MCF 10A (cell line): ENCODE results near the gene WDR45. TPM values are rescaled to one million over a fixed set of nuclear protein-coding genes. Genes with fewer than 3 reads are reported as not detected.
"Not testable (repeated sequence)": the region's sequence is repeated elsewhere in the genome, so short reads cannot be mapped to it uniquely, and the experiment has no call there.

Experiments used
- Bru-seq: library from RNA; stranded (reverse); fragments of 400-500 nt; gene quantifications from one replicate; lab custom pipeline; 2021; lab: Mats Ljungman, UMichigan
- BruChase-seq, 2 experiments: library from RNA; stranded (reverse); fragments of 400-500 nt; gene quantifications; one replicate each; lab custom pipeline; 2021; lab: Mats Ljungman, UMichigan
- BruUV-seq: library from RNA; stranded (reverse); fragments of 400-500 nt; replicated peaks from 2 replicates; lab custom pipeline; 2021; lab: Mats Ljungman, UMichigan
- CTCF ChIA-PET: fragments of 300-600 bp; sonication (Branson Sonifier 250); formaldehyde crosslinking; extraction: SDS; loops from one replicate; lab custom pipeline; 2021; ENCODE audit warnings: antibody characterized with exemption, inconsistent platforms; lab: Yijun Ruan, JAX
- POLR2A ChIA-PET: fragments of 300-600, 350-650 bp; sonication (Branson Sonifier 250); formaldehyde crosslinking; extraction: SDS; loops from one replicate; lab custom pipeline; 2020; ENCODE audit warnings: antibody characterized with exemption, inconsistent platforms; lab: Yijun Ruan, JAX
- DNase-seq: peaks from one replicate; pipeline ENCODE4 v3.0.0-alpha.2; 2018; ENCODE audit not compliant: unreplicated experiment
- H3K27ac Mint-ChIP-seq: one replicate; pipeline ENCODE4 v1.8.0; 2022; ENCODE audit warnings: mild to moderate bottlenecking, low read depth, mixed read lengths; ENCODE audit not compliant: unreplicated experiment
- H3K27me3 Mint-ChIP-seq: one replicate; pipeline ENCODE4 v1.8.0; 2022; ENCODE audit warnings: mixed read lengths; ENCODE audit not compliant: insufficient read depth, unreplicated experiment
- H3K36me3 Mint-ChIP-seq: one replicate; pipeline ENCODE4 v1.8.0; 2022; ENCODE audit warnings: mild to moderate bottlenecking, moderate library complexity, mixed read lengths; ENCODE audit not compliant: insufficient read depth, unreplicated experiment
- H3K4me1 Mint-ChIP-seq: one replicate; pipeline ENCODE4 v1.8.0; 2022; ENCODE audit warnings: mixed read lengths; ENCODE audit not compliant: insufficient read depth, unreplicated experiment
- H3K4me3 Mint-ChIP-seq: one replicate; pipeline ENCODE4 v1.8.0; 2022; ENCODE audit warnings: mild to moderate bottlenecking, moderate library complexity, mixed read lengths; ENCODE audit not compliant: unreplicated experiment
- H3K9me3 Mint-ChIP-seq: one replicate; pipeline ENCODE4 v1.8.0; 2022; ENCODE audit warnings: mixed read lengths; ENCODE audit not compliant: unreplicated experiment
- CTCF ChIP-seq: fragments of 200-600 bp; IDR thresholded peaks from one replicate; pipeline ENCODE4 v1.8.0; 2022; ENCODE audit warnings: antibody characterized with exemption, mild to moderate bottlenecking; ENCODE audit not compliant: unreplicated experiment
- intact Hi-C: fragments of 100-400 bp; cut with micrococcal nuclease; formaldehyde crosslinking; loops from 2 replicates; pipeline ENCODE4 v1.14.1; 2022
- long read RNA-seq: library from polyadenylated mRNA; stranded (forward); transcript quantifications from one replicate; pipeline ENCODE4 v2.0.0, GENCODE V29; 2022
- total RNA-seq: library from RNA; stranded (reverse); gene quantifications from 2 replicates; pipeline ENCODE4 v1.2.3, GENCODE V29; 2022

Gene WDR45
- total RNA-seq (93.0 and 96.9 TPM in 2 replicates), Bru-seq, nascent RNA (percentile 48 among the genes with signal in this experiment), BruChase-seq, experiment 1, labeled RNA remaining after a 6-hour chase (percentile 73 among the genes with signal in this experiment), BruChase-seq, experiment 2, labeled RNA remaining after a 2-hour chase (percentile 59 among the genes with signal in this experiment)
- long read RNA-seq, transcript WDR45-207 (11 exons, 1,639 nt), result major isoform, 118 of 208 reads
- long read RNA-seq, transcript WDR45-224 (10 exons, 1,301 nt), result minor isoform, 14 of 208 reads
- long read RNA-seq, transcript WDR45-201 (11 exons, 1,444 nt), result minor isoform, 9 of 208 reads
- long read RNA-seq, transcript WDR45-206 (11 exons, 1,381 nt), result minor isoform, 17 of 208 reads
- long read RNA-seq, partial matches to known transcripts, result 4 of 208 reads
- long read RNA-seq, other reads (novel, unspliced or antisense), result 46 of 208 reads

- H3K27ac Mint-ChIP-seq, result peak within 1 kb of the TSS; percentile 88
- TF ChIP-seq CTCF, result no peak
- POLR2A ChIA-PET, result interaction anchor here (0.6 to 2.2 kb wide), 15 partner anchors 10 to 585 kb away, joined by 3 to 14 read pairs (median 5); partner anchors contain the start of genes CCDC120, GRIPAP1, OTUD5 and SUV39H1
- CTCF ChIA-PET, result interaction anchor here (0.6 to 1.2 kb wide), 5 partner anchors 30 to 485 kb away, joined by 3 to 7 read pairs (median 3); no protein-coding TSS in a partner anchor
- H3K9me3 Mint-ChIP-seq, result no peaks in the 10 kb centered on the region
- intact Hi-C loops, result no loop called here
- H3K4me1 Mint-ChIP-seq, result peaks cover 5% of the 10 kb centered on the region
- peaks cover 15% of the 10 kb centered on the region for H3K36me3 Mint-ChIP-seq
- BruUV-seq, result TSS peak; percentile 88
- peak within 1 kb of the TSS; percentile 86 for H3K4me3 Mint-ChIP-seq
- no peaks in the 10 kb centered on the region for H3K27me3 Mint-ChIP-seq
- peak; percentile 68 for DNase-seq
These were observed at the start of gene WDR45 for GRCh38 chrX:49079489-49080428. Gene WDR45 (minus strand): TSS chrX:49079887. CDS start chrX:49078095, 1,792 bp downstream.

GRCh38 chrX:49129427-49129826, 49.7 kb upstream of the WDR45 start:
- TF ChIP-seq CTCF, result no peak
- CTCF ChIA-PET, result no interaction called here
- DNase-seq, result no peak
- Mint-ChIP-seq H3K27ac (no peak overlapping the region), H3K27me3 (no peaks in the 10 kb centered on the region), H3K4me1 (no peaks in the 10 kb centered on the region), H3K4me3 (no peak overlapping the region), H3K36me3 (peaks cover 6% of the 10 kb centered on the region), H3K9me3 (peaks cover 7% of the 10 kb centered on the region)
- intact Hi-C loops, result loop anchor here (10.0 kb wide), 1 partner anchor 625 kb away; no protein-coding TSS in a partner anchor
- no TSS peak for BruUV-seq
- POLR2A ChIA-PET, result interaction anchor here (0.6 to 0.7 kb wide), 2 partner anchors 8 to 26 kb away, joined by 3 read pairs; no protein-coding TSS in a partner anchor

DNA sequence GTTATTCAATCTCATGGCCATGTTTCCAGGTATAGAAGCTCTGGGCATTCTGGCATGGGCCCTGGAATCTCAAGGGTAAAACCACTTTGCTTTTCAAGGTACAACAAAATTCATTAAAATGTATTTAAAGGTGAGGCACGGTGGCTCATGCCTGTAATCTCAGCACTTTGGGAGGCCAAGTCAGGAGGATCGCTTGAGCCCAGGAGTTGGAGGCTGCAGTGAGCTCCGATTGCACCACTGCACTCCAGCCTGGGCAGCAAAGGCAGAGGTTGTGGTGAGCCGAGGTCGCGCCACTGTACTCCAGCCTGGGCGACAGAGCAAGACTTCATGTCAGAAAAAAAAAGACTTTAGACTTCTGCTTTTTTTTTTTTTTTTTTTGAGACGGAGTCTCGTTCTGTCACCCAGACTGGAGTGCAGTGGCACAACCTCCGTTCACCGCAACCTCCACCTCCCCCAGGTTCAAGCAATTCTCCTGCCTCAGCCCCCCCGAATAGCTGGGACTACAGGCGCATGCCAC, 48.1 kb upstream of the WDR45 start:
- H3K36me3 Mint-ChIP-seq, H3K4me1 Mint-ChIP-seq, POLR2A ChIA-PET, DNase-seq, H3K27ac Mint-ChIP-seq, H3K4me3 Mint-ChIP-seq, H3K9me3 Mint-ChIP-seq, BruUV-seq, H3K27me3 Mint-ChIP-seq: not testable (repeated sequence)
- intact Hi-C loops, result loop anchor here (10.0 kb wide), 1 partner anchor 627 kb away; no protein-coding TSS in a partner anchor
- CTCF ChIA-PET, result interaction anchor here (0.7 kb wide), 2 partner anchors 711 to 720 kb away, joined by 3 read pairs; no protein-coding TSS in a partner anchor

GRCh38 chrX:49122499-49122898, 42.8 kb upstream of the WDR45 start:
- ChIA-PET POLR2A (interaction anchor here (0.5 to 1.6 kb wide), 5 partner anchors 42 to 601 kb away, joined by 3 to 5 read pairs (median 3); partner anchors contain the start of gene EBP), CTCF (interaction anchor here (0.8 to 1.0 kb wide), 2 partner anchors 11 to 57 kb away, joined by 4 to 5 read pairs; no protein-coding TSS in a partner anchor)
- peaks cover 33% of the 10 kb centered on the region for H3K36me3 Mint-ChIP-seq
- peak overlapping the region; percentile 99 for H3K27ac Mint-ChIP-seq
- H3K4me3 Mint-ChIP-seq, result peak overlapping the region; percentile 89
- H3K27me3 Mint-ChIP-seq, result no peaks in the 10 kb centered on the region
- intact Hi-C loops, result loop anchor here (5.0 to 10.0 kb wide), 2 partner anchors 35 to 632 kb away; no protein-coding TSS in a partner anchor
- DNase-seq, result no peak
- TF ChIP-seq CTCF, result no peak
- no peaks in the 10 kb centered on the region for H3K9me3 Mint-ChIP-seq
- no TSS peak for BruUV-seq
- H3K4me1 Mint-ChIP-seq, result no peaks in the 10 kb centered on the region
